ENCODE results near the gene CEP89.
"Not testable (repeated sequence)": the region's sequence is repeated elsewhere in the genome, so short reads cannot be mapped to it uniquely, and the experiment has no call there.

CEP89 gene

DNA sequence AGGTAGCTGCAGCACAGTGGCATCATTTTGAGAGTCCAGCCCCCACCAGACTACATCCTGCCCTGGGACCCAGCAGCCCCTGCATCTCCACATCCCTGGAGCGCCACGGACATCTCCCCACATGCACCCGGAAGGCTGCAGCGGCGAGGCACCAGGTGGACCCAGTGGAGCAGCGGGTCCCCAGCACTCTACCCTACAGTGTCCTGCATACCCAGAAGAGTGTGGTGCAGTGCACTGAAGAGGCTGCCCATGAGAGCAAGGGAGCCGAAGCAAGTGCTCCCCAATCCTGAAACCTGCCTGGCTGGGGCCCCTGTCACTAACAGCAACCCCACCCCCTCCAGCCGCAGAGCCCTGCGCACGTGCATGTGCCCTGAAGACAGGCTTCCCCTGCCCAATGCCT, 80.9 kb downstream of the CEP89 start:
- DNase-seq = no peak

DNA sequence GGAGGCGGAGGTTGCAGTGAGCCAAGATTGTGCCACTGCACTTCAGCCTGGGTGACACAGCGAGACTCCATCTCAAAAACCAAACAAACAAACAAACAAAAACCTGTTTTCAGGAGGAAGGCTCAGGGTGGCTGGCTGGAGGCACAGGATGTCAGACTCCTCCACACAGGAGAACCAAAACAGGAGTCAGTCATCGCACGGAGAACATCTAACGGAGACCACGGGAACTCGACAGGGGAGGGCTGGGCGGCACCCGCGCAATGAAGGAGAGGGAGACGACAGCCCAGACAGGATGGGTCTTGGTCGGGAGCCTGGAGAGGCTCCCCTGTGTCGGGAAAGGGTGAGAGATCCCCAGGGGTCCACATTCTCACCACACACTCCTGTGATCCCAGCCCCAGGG, 81.4 kb downstream of the CEP89 start:
- no peak for DNase-seq

DNA sequence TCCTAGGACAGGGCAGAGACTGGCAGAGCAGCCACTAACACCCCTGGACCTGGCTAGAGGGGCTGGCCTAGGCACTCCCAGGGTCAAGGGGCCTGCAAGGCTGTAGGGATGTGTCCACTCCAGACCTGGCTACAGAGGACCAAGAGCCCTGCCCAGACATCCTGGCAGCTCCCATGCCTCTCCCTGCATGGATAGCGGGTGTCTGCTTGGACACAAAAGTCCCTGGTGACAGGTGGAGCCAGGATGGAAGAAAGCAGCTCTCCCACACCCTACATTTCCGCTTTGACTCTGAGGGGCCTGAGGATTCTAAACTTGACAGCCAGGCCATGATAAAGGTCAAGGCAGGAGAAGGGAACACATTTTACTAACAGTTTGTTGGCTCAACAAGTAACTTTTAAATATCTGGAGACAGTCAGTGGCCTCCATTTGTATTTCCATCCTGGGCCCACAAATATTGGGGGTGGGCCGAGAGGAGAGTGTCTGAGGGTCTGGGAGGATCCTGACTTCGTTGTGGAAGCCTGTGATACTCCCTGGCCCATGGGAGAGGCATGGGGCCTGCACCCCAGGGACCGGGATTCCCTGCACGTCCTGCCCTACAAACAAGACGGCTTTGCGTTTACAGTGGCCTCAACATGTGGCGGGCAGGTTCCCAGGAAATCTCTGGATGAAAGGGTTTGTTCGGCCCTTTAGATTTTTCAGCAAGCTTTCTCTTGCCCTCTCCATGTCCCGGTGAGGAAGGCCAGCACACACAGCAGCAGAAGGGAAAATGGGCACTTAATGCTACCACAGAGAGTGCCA, 82.4 kb downstream of the CEP89 start:
- DNase-seq = no peak

DNA sequence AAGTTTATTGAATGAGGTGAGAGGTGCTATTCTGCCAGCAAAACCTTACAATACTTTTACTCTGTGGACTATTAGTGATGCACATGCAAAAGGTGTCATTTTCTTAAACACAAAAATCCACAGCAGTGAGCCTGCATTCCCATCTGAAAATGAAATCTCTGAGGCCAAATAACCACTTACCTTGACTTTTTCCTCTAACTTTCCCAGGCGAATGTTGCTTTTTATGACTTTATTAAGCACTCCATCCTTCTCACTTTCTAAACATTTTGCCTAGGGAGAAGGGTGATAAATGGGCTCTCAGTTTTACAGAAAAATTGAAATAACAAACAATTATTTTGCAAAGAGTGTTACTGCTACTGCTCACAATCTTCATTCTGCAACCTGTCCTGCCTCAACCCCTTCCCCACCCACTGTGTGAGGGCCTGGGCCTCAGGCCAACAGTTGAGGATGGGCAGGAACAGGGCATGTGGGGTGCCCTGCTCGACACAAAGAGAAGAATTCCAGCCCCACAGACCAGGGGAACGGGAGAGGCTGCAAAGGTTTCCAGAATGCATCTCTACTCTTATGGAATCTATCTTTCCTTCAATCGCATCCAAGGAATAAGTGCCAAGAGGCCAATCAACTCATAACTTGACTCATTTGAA, 84.1 kb downstream of the CEP89 start:
- DNase-seq = no peak

DNA sequence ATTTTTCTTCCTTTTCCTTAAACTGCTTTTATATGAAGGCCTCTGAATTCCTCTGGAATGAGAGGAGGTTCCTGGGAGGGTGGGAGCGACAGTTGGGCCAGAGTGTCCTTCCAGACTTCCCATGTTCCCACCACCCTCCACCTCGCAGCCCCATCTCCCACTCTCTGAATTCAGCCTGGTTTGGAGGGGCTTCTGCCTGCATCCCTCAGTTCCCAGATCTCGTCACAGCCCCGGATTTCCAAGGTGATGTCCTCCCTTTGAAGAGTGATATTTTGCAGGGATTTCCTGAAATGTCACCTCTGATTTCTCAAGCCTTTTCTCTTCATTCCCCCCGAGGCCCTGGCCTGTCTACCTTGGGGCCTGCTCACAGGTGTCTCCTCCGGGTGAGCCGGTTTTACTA, 85.5 kb downstream of the CEP89 start:
- no peak for DNase-seq

DNA sequence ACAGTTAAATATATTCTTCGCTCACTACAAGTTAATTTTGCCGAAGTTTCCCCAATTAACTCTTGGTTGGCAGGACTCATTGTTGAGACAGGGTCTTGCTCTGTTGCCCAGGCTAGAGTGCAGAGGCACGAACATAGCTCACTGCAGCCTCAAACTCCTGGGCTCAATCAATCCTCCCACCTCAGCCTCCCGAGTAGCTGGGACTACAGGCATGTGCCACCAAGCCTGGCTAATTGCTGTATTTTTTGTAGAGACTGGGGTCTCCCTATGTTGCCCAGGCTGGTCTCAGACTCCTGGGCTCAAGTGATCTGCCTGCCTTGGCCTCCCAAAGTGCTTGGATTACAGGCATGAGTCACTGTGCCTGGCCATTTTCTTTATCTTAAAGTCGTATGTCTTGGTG, 86.5 kb downstream of the CEP89 start:
- DNase-seq = not testable (repeated sequence)

DNA sequence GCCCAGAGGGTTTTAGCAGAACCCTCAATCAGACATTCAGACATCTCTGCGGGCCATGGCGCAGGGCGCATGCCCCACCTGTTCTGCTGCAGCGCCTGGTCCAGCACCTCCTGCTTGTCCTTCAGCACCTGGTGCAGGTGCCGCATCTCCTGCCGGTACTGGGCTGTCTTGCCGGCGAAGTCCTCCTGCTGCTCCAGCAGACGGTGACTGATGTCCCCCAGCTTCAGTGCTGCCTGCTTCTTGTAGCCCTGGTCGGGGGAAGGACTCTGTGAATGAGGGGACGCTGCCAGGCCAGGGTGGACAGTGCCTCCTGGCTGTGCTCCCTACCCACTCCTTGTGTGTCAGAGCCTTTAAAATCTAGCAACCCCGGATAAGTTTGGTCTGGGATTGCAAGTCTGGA, 90.0 kb downstream of the CEP89 start:
- no peak for DNase-seq

DNA sequence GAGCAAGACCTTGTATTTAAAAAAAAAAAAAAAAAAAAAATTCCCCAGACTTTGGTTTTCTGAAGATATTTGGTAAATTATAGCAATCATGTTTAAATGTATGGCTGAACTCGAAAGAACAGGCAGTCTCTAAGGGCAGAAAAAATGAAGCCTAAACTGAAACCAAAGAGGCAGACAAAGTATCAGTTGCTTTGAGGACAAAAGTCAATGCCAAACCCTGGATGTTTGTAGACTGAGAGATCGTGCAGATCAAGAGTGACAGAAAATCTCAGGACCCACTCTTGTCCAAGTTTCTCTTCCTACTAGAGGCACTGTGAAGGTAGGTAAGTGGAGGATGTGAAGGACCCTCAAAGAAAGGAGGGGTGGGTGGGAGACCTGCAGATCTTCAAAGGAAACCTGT, 91.1 kb downstream of the CEP89 start:
- DNase-seq = no peak

DNA sequence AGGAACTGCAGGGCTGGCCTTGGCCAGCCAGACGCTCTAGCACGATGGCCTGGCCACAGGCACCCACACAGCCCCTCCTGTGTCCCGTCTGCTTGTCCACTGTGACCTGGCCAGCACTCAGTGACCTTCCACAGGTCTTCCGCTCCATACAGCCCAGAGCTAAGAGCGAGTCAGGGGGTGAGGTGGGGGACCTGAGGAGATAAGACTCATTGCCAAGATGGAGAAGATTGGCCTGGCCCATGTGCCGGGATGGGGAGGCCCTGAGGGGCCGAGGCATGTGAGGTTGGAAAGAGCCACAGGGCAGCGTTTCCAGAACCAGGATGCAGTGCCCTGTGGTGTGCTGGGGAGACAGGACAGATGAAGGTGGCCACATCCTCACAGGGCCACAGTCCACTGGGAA, 92.0 kb downstream of the CEP89 start:
- DNase-seq = no peak

DNA sequence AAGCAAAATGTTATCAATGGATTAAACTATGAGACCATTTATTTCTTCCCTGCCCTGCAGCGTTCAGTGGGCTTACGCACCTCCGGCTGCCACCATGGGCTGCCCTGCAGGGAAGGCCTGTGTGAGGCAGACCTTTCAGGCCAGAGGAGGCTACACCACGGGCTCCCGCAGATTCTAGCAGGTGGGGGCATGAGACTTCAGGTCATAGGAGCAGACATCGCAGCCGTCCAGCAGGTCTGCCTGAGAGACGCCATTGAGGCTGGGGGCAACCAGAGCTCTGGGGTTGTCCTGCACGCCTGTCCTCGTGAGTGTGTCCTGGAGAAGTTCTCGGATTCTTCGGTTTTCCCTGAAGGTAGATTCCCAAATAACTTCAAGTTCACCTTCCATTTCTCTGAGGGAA, 92.8 kb downstream of the CEP89 start:
- DNase-seq = no peak

DNA sequence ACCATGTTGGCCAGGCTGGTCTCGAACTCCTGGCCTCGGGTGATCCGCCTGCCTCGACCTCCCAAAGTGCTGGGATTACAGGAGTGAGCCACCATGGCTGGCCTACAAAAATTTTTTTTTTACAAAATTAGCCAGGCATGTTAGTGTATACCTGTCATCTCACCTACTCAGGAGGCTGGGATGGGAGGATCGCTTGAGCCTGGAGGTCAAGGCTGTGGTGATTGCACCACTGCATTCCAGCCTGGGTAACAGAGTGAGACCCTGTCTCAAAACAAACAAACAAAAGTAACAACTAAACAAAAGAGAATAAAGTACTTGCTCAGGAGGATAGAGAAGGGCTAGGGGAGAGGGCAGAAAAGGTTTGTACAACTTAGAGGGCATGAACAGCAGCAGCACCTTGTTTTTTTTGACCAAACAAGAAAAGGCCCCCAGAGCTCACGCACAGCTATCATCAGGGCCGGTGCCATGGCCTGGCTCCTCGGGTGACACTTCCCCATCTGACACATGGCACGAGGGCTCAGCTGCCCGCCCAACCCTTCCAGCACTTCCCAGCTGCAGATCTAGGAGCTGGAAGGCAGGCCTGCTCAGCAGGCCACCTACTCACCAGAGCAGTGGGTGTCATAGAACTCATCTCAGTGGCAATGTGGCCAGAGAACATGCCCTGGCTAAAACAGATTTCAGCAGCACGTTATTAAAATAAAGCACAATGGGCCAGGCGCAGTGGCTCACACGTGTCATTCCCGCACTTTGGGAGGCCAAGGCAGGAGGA, 93.6 kb downstream of the CEP89 start:
- DNase-seq = no peak

DNA sequence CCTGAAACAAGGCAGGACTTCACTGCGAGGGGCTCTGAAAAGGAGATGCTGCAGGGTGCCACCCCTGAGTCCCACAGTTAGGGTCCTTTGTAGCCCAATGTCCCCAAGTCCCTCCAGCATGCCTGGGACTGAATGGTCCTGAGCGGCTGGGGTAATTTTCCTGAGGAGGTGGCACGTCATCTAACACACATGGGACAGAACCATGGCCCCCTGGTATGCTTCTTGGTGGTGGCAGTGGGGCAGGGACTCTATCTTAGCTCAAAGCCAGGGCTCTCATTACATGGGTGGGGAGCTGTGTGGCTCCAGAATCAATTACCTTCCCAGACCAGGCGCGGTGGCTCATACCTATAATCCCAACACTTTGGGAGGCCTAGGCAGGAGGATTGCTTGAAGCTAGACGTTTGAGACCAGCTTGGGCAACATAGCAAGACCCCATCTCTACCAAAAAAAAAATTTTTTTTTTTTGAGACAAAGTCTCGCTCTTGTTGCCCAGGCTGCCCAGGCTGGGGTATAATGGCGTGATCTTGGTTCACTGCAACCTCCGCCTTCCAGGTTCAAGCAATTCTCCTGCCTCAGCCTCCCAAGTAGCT, 94.3 kb downstream of the CEP89 start:
- no peak for DNase-seq

DNA sequence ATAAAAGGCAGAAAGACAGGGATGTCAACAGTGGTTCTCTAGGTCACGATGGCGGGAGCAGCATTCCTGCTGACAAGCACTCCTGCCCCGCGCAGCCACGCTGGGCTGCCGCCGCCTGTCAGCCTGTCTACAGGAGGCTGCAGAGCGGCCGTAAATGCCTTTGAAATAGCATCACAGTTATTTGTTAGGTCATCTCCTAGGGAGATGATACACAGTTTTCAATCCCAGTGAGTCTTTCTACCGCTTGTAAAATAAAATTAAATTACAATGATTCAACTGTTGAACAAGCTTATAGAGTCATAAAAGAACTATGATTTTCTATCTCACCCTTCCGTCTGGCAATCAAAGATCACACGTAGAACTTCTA, 94.9 kb downstream of the CEP89 start:
- no peak for DNase-seq

DNA sequence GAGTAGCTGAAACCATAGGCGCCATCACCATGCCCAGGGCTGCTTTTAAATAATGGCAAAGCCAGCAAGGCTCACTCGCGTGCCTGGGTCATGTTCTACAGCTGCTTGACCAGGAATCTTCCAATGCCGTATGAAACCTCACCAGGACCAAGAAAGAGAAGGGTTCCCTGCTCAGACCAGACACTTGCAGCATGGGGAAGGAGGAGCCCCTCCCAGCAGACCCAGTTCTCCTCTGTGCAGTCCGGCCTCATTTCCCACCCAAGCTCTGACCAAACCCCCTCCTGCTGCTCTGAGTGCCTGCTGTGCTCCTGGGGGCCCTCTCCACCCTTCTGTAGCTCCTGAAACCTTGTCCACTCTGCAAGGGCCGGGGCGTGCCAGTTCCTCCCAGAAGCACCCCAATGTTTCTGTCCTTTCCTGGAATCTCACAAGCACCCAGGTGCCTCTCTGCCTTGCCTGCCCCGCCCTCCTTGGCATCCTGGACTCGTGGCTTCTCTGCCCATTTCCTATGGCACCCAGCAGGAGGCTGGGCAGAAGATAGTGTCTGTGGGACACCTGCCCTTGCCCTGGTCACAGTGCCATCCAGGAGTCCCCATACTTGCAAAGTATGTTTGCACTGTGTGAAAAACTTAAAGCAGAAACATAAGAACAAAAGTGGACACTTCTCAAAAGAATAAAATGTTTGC, 95.4 kb downstream of the CEP89 start:
- DNase-seq = no peak

DNA sequence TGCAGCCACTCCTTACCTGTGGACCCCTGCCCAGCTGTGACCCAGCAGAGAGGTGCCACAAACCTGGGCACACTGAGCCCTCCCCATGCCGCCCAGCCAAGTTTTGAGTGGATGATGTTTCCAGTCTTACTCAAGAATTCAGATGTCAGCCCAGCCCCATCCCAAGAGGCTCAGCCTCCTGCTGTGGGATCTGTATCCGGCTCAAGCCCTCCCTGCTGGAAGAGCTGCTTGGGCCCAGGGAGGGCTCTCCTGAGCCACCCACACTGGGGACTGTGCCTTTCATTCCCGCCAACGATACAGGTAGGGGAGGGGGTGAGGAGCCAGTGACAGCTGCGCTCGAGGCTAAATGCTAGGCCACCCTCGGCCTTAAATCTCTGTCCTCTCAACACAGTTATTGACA, 96.3 kb downstream of the CEP89 start:
- DNase-seq = no peak

DNA sequence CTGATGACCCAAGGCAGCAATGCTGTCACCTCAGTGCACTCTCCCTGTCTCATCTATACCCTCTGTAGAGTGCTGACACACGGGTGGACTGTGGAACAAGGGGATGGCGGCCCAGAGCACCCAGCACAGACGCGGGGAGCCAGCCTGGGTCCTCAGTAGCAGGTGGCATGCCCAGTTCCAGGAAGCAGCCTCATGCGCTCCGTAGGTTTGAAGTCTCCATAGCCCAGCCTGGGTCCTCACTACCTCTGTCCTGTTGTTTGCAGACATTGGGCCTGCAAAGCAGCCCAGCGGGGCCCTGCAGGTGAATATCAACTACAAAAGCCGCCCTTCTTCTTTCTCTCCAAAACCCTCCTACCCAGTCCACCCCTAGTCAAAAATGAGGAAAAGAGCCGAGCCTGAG, 97.2 kb downstream of the CEP89 start:
- DNase-seq = no peak

DNA sequence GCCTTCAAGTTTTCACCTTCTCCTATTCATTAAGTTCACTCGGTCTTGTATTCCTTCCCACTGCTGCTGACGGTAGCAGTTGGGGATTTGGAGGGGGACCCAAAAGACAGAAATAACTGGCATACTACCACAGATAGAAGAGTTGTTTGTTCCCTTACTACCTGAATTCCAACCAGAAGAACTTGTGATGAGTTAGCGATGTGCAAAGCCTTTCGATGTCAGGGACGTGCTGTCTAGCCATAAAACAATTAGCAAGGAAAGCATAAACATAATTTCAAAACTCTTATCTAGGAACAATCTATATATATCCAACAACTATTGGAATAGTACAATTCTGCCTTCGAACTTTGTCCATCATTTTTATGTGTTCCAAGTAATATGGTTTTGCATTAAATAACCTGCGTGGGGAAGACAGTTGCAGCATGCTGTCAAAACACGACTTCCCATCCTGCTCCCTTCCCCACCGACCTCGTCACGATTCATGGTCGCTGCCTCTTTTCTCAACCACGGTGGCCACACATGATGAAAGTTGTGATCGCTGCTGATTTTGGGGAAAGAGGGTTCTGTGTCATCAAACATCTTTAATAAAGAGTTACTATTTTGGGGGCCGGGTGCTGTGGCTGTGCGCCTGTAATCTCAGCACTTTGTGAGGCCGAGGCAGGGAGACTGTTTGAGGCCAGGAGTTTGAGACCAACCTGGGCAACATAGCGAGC, 98.4 kb downstream of the CEP89 start:
- no peak for DNase-seq

DNA sequence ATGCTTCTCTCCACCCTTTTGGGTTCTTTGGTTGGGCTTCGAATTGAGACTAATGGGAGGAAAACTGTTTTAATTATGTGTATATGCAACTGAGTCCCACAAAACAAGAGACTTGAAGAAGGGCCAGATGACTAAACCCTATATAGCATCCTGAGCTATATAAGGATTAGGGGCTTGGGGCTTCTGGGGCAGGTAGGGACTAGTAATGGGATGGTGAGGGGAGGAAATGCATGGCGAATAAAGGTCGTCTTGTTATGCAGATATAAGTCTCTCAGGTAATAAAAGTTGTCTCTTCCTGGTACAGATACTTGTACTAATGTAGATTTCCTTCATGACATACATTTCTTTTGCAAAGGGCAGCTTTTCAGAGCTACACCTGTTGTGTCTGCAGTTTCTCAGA, 99.4 kb downstream of the CEP89 start:
- DNase-seq = no peak

DNA sequence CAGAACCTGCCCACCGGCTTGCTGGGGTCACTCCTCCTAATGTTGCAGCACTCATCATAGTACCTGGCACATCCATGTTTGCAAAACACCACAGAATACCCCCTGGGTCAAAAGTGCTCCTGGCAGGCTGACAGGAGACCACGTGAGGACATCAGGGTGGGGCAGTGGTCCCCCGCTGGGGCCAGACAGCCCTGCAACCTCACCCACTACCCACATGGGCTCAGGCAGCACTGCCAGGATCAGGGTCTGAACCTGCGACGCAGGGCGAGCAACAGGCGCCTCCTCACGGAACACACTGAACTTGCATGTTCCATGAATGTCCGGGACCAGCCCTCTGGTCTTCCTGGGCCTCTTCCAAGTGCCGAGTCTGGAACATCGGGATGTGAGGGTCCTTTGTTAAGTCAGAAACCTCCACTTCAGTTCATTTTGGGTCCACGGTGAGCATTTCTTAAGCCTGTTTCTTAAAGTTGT, 100.7 kb downstream of the CEP89 start:
- no peak for DNase-seq

DNA sequence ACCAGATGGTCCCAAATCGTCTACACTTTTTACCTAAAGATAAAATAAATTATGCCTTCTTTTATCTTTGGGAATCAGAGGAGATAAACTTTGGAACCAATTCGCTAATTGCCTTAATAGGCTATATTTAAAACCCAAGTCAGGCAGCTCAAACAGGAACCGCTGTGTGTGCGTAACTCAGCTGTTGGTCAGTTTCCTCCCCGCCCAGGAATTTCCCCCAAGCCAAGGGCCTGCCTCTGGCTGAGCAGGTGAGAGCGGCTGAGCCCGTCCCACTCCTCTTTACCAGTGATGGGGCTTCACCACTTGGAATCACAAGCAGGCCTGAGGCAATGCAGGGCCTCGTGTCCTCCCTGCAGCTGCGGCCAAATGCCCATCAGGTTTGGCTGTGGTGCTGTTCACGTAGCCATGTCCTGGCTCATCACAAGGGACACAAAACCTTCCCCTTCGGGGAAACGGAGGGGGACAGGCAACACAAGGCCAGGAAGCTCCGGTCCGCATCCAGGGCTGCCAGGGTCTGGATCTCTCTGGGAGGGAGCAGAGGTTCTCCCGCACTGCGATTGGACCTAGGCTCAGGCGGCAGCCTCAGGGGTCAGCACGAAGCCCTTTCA, 101.7 kb downstream of the CEP89 start:
- no peak for DNase-seq

DNA sequence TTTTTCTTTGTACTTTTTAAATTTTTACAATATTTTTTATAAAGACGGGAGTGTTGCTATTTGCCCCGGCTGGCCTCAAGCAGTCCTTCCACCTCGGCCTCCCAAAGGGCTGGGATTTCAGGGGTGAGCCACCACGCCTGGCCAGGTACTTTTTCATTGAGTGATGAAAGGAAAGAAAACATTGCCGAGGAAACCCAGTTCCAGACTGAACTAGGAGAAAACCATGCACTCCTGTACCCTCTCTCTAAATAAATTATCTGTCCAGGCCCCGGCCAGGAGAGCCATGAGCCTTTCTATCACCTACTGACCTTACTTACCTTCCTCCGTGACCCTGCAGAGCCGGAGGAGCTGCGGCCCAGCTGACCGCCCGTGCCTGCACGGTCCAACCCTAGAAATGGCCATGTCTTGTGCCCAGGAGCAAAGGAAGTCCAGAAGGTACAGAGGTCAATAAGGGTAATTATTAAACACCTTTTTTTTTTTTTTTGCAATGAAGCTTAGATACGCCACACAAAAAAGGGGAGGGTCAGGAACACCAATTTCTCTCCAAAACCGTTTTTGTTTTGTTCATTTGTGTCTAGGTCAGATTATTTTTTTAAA, 102.3 kb downstream of the CEP89 start, which contains the start of gene SLC7A9:
Gene SLC7A9, minus strand, starts transcription at position 399 of the 597 bp plus-strand sequence. CDS start 1,233 bp downstream, outside the sequence.
- no peak for DNase-seq

Measured in activated CD4-positive, alpha-beta T cell treated with anti-CD3 and anti-CD28 coated beads, Interleukin-2, amount 50 U/mL, for 1 hour (primary cell).